ENCODE measurements around the gene HOXB13.

Gene HOXB13

DNA sequence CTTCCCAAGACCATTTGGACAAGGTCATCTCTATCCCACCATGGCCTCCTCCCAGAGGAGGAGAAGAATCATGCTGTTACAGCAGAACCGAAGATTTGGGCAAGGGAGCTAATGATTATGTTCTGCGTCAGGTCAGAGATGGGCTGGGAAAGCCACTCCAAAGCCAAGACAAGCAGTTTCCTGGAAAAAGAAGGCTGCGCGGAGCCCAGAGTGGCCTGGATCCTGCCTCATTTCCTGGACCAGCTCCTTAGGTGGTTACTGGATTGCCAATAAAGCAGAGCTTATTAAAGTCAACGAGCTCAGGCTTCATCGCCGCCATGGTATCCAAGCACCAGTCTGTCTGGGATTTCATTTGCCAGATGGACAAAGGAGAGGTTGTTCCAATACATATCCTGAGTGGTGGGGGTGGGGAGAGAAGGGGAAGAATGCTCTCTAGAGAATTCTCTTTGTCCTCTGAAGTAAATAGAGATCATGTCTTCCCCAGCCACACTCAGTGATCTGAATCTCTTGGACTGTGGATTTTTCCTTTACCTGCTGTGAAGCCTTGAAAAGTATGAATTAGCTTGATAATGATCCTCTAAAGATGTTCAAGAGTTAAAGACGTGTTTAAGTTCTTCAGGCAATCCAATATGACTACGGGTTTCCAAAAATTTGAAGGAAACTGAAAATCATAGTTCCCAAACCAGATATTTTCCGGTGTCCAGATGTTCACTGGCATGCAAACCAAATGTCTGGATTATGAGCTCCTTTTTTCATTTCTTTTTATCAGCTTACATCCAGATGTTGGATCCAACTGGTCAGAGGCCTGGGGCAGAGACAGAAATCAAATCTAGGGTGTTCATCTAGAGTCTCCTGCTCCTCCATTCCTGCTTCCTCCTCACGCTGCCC lies 23.9 kb downstream of the HOXB13 start:
- FAIRE-seq = no peak

DNA sequence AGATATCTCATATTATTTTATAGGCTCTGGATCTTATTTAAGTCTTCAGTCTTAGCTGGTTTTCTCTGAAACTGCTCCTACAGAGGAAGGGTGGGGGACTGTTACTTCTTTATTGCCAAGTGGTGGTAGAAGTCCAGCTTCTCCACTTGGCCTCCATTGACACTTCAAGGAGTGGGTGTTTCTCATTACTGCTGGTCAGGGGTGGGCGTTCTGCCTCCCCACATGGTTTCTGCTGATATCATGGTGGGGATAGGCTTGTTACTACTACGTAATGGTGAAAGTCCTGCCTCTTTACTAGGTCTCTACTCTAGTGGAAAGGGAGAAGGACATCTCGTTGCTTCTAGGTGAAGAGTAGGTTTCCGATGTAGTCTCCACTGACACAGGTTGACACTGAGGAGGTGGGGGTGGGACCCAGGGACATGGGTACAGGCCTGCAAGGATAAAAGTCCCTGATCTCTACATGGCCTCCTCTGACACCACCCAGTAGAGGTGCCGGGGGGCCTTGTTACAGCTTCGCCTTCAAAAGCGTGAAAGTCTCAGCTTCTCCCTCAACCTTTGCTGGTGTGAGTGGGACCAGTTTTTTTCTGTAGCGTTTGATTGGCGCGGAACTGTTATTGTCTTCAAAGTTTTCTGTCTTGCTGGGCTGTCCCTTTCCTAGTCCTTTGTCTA lies 26.6 kb downstream of the HOXB13 start:
- FAIRE-seq = no peak

DNA sequence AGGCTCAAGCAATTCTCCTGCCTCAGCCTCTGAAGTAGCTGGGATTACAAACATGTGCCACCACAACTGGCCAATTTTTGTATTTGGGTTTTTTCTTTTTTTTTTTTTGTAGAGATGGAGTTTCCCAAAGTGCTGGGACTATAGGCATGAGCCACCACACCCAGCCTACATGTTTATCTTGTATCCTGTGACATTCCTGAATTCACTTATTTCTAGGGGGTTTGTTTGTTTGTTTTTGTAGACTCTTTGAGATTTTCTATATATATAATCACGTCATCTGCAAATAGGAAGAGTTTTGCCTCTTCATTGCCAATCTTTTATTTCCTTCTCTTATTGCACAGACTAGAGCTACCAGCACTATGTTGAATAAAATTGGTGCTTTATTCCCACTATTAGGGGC lies 35.4 kb downstream of the HOXB13 start:
- no peak for FAIRE-seq

DNA sequence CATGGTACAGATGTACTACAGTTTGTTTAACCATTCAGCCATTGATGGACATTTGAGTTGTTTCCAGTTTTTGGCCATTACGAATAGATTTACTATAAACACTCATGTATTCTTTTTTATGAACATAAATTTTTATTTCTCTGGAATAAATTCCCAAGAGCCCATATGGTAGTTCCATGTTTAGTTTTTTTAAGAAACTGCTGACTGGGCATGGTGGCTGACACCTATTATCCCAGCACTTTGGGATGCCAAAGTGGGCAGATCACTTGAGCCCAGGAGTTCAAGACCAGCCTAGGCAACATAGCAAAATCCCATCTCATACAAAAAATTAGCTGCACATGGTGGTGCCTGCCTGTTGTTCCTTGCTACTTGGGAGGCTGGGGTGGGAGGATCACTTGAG lies 36.5 kb downstream of the HOXB13 start:
- no peak for FAIRE-seq

DNA sequence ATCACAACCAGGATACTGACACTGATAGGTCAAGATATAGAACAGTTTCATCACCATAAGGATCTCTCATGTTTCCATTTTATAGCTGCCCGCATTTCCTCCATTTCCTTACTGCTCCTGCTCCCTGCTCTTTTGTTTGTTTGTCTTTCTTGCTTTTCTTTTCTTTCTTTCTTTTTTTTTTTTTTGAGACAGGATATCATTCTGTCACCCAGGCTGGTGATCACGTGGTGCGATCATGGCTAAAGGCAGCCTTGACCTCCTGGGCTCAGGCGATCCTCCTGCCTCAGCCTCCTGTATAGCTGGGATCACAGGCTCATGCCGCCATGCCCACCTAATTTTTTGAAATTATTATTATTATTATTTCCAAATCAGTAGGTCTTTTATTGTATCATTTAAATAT lies 37.9 kb downstream of the HOXB13 start:
- FAIRE-seq = no peak

DNA sequence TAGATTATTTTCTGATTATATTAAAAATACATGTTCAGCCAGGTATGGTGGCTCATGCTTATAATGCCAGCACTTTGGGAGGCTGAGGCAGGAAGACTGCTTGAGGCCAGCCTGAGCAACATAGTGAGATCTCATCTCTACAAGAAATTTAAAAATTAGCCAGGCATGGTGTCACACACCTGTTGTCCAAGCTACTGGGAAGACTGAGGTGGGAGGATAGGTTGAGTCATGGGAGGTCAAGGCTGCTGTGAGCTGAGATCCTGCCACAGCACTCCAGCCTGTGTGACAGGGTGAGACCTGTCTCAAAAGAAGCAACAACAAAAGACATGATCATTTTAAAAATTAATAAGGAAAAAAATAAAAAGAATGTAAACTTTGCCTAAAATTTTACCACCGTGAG lies 46.9 kb downstream of the HOXB13 start:
- no peak for FAIRE-seq

DNA sequence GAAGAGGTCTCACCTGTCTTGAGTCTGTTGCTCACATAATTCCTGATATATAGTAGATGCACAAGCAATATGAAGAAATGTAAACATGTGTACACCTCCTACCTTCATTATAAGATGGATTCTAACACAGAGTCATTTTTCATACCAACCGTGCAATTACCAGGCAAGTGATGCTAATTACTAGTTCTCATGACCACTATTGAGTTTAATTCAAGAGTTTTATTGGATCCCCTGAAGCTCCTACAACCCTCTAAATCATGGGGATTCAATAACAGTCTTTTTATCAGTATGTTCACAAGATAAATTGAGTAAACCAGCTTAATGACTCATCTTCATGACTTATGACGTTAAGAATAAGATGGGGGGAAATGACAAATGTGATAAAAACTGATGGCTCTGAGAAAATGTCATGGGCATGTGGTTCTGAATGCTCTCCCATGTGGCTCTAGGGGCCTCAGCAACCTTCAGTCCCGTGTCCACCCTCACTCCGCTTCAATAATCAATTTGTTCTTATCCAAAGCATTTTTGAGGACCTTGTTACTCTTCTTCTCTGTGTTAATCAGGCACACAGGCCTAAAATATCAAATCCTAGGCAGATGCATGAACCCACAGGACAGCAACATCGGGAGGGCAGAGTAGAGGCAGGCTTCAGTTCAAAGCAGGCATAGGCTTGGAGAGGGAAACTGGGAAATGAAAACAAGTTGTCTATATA lies 49.0 kb downstream of the HOXB13 start:
- no peak for FAIRE-seq

DNA sequence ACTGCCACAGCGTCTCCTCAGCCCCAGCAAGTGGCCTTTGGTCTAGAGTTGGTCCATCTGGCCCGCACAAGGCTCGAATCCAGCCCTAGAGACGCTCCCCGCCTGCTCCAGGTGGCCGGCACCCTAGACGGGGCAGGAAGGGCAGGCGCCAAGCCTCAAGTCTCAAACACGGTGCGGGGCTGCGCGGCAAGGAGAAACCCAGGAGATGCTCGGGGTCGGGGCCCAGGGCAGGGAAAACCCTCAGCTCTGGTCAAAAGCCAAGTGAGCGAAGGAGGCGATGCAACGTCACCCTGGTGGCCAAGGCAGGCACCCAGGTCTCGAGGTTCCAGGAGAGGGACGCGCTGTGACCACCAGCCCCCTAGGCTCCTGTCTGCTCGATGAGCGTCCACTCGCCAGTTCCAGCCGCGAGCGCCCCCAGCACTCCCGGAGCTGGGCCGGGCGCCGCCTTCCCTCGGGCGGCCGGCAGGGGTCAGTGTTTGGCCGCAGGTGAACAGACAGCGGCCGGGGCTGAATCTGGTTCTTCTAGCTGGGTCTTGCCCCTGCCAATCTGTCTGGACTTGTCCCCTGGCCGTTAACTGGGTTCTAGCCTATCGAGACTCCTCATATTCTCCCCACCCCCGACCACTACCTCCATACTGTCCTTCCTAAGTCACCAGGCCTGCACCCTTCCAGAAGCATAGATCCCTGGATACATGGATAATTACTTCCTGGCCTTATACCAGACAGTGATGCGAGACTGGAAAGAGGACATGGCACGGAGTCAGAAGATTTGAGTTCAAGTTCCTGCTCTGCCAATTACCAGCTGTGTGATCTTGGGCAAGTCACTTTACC lies 50.2 kb downstream of the HOXB13 start:
- no peak for FAIRE-seq

DNA sequence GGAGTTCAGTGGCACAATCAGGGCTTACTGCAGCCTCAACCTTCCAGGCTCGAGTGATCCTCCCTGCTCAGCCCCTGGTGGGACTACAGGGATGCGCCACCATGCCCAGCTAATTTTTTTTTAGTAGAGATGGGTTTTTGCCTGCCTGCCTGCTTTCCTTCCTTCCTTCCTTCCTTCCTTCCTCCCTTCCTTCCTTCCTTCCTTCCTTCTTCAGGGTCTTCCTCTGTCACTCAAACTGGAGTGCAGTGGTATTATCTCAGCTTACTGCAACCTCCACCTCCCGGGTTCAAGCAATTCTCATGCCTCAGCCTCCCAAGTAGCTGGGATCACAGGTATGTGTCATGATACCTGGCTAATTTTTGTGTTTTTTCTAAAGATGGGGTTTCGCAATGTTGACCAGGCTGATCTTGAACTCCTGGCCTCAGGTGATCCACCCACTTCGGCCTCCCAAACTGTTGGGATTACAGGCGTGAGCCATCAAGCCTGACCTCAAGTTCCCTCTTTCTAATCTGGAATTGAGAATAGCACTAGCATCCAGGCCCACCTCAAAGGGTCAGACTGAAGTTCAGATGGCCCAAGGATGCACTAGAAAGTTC lies 51.5 kb downstream of the HOXB13 start:
- no peak for FAIRE-seq

Measured in islet of Langerhans (tissue), 1 donor.